Measurements from ENCODE around the gene CPXM2. TPM values are rescaled to one million over a fixed set of nuclear protein-coding genes. Genes with fewer than 3 reads are reported as not detected.

CPXM2 gene
- total RNA-seq, 1 experiment from 2014 or later: 0.12 TPM

DNA sequence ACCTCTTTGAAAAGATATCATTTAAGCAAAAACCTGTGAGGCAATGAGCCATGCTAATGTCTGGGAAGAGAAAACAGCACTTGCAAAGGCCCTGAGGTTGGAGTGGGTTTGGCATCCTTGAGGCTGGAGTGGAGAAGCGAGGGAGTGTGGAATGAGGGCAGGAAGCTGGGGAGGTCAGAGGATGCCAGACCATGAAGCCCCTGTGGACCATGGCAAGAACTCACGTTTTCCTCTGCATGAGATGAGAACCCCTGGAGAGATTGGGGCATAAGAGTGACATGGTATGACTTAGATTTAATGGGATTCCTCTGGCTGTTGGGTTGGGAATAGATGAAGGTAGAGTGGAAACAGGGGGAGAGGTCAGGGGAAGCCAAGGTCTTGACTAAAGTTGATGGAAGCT is 176.1 kb downstream of the CPXM2 start:
- no peaks in the 10 kb centered on the region for H4K20me1 ChIP-seq (ENCODE audit: insufficient read depth)
- no peak overlapping the region for H3K4me3 ChIP-seq (replicated peaks in 1 of 2; ENCODE audit: low read depth in 1 of 2, low read length in 2 of 2)
- DNase-seq (ENCODE audit: low read depth, low spot score) (no peak), ATAC-seq (no peak)
- peaks cover 83% of the 10 kb centered on the region for H3K27me3 ChIP-seq (ENCODE audit: insufficient read depth, low read length)
- TF ChIP-seq MAX (IDR thresholded peaks at IDR 0.05): no peak
- TF ChIP-seq EZH2phosphoT487 (IDR thresholded peaks at IDR 0.05; ENCODE audit: borderline replicate concordance): no peak
- TF ChIP-seq EZH2 (IDR thresholded peaks at IDR 0.05): no peak
- no peak for TF ChIP-seq JUND (IDR thresholded peaks at IDR 0.05)
- TF ChIP-seq TCF7L2 (IDR thresholded peaks at IDR 0.05; ENCODE audit: borderline replicate concordance, extremely low read depth, insufficient read depth, insufficient read length): no peak
- no peak for TF ChIP-seq ZFX (IDR thresholded peaks at IDR 0.05)
- TF ChIP-seq ATF3 (IDR thresholded peaks at IDR 0.05): no peak
- no peak for TF ChIP-seq RAD21 (IDR thresholded peaks at IDR 0.05; ENCODE audit: low read depth)
- no peak overlapping the region for H3K4me2 ChIP-seq (ENCODE audit: low read length)
- ChIA-PET RAD21 (ENCODE audit: low non-redundant PET in 1 of 2, low total read pairs in 2 of 2, uncharacterized antibody in 2 of 2, unreplicated experiment in 2 of 2) (no interaction called here), POLR2A (no interaction called here), CTCF (no interaction called here)
- no peak overlapping the region for H3K27ac ChIP-seq (ENCODE audit: low read depth, low read length)
- no peak overlapping the region for H2AFZ ChIP-seq (ENCODE audit: low read depth, low read length, poor library complexity, severe bottlenecking)
- intact Hi-C loops (cut with micrococcal nuclease): no loop called here
- H3K4me1 ChIP-seq (ENCODE audit: control insufficient read depth in 1 of 2, insufficient read depth in 2 of 2, low read length in 2 of 2): no peaks in the 10 kb centered on the region
- no peaks in the 10 kb centered on the region for H3K36me3 ChIP-seq (ENCODE audit: control insufficient read depth in 1 of 2, insufficient read depth in 2 of 2, low read length in 2 of 2)
- no peaks in the 10 kb centered on the region for H3K9me3 ChIP-seq (ENCODE audit: control insufficient read depth in 1 of 2, insufficient read depth in 1 of 2, low read depth in 1 of 2, low read length in 2 of 2)
- H3K9me2 ChIP-seq (ENCODE audit: insufficient read depth): no peaks in the 10 kb centered on the region
- BruUV-seq (replicated peaks): no TSS peak
- no peak overlapping the region for H3K9ac ChIP-seq (ENCODE audit: low read length)
- H3K79me2 ChIP-seq (ENCODE audit: insufficient read depth, low read length): no peaks in the 10 kb centered on the region

GRCh38 chr10:123706236-123706635 is 185.4 kb downstream of the CPXM2 start:
- H3K27ac ChIP-seq (ENCODE audit: low read depth, low read length): no peak overlapping the region
- POLR2A ChIA-PET: no interaction called here
- no peaks in the 10 kb centered on the region for H3K79me2 ChIP-seq (ENCODE audit: insufficient read depth, low read length)
- no peak overlapping the region for H3K4me3 ChIP-seq (replicated peaks in 1 of 2; ENCODE audit: low read depth in 1 of 2, low read length in 2 of 2)
- ATAC-seq (no peak), DNase-seq (ENCODE audit: low read depth, low spot score) (no peak)
- TF ChIP-seq ATF3 (IDR thresholded peaks at IDR 0.05) (no peak), ZNF274 (IDR thresholded peaks at IDR 0.05; ENCODE audit: low read depth, low read length) (no peak), EZH2 (IDR thresholded peaks at IDR 0.05) (no peak), JUND (IDR thresholded peaks at IDR 0.05) (no peak), EZH2phosphoT487 (IDR thresholded peaks at IDR 0.05; ENCODE audit: borderline replicate concordance) (no peak), MAX (IDR thresholded peaks at IDR 0.05) (no peak), CBX3 (IDR thresholded peaks at IDR 0.05; ENCODE audit: low read depth) (no peak), POLR2A (IDR thresholded peaks at IDR 0.05; ENCODE audit: borderline replicate concordance, extremely low read depth, insufficient read depth, insufficient read length) (no peak), EGR1 (IDR thresholded peaks at IDR 0.05; ENCODE audit: low read depth) (no peak), SP1 (IDR thresholded peaks at IDR 0.05; ENCODE audit: low read depth) (no peak), SIN3A (IDR thresholded peaks at IDR 0.05; ENCODE audit: low read depth) (no peak), CEBPB (IDR thresholded peaks at IDR 0.05; ENCODE audit: low read depth) (no peak), ZFX (IDR thresholded peaks at IDR 0.05) (no peak), ZBTB33 (IDR thresholded peaks at IDR 0.05; ENCODE audit: extremely low read depth, insufficient replicate concordance, low read length) (no peak), FOSL1 (IDR thresholded peaks at IDR 0.05; ENCODE audit: low read depth) (no peak), POLR2AphosphoS5 (IDR thresholded peaks at IDR 0.05; ENCODE audit: low read depth, low read length) (no peak), TCF7L2 (IDR thresholded peaks at IDR 0.05; ENCODE audit: borderline replicate concordance, extremely low read depth, insufficient read depth, insufficient read length) (no peak), SRF (IDR thresholded peaks at IDR 0.05; ENCODE audit: low read depth) (no peak)
- BruUV-seq (replicated peaks): no TSS peak
- RAD21 ChIA-PET (ENCODE audit: low non-redundant PET in 1 of 2, low total read pairs in 2 of 2, uncharacterized antibody in 2 of 2, unreplicated experiment in 2 of 2): no interaction called here
- no peaks in the 10 kb centered on the region for H4K20me1 ChIP-seq (ENCODE audit: insufficient read depth)
- H2AFZ ChIP-seq (ENCODE audit: low read depth, low read length, poor library complexity, severe bottlenecking): no peak overlapping the region
- CTCF ChIA-PET: no interaction called here
- no peaks in the 10 kb centered on the region for H3K36me3 ChIP-seq (ENCODE audit: control insufficient read depth in 1 of 2, insufficient read depth in 2 of 2, low read length in 2 of 2)
- H3K27me3 ChIP-seq (ENCODE audit: insufficient read depth, low read length): peaks cover 69% of the 10 kb centered on the region
- intact Hi-C loops (cut with micrococcal nuclease): no loop called here
- no peak overlapping the region for H3K9ac ChIP-seq (ENCODE audit: low read length)
- no peaks in the 10 kb centered on the region for H3K9me2 ChIP-seq (ENCODE audit: insufficient read depth)
- no peaks in the 10 kb centered on the region for H3K9me3 ChIP-seq (ENCODE audit: control insufficient read depth in 1 of 2, insufficient read depth in 1 of 2, low read depth in 1 of 2, low read length in 2 of 2)
- H3K4me1 ChIP-seq (ENCODE audit: control insufficient read depth in 1 of 2, insufficient read depth in 2 of 2, low read length in 2 of 2): no peaks in the 10 kb centered on the region
- H3K4me2 ChIP-seq (ENCODE audit: low read length): no peak overlapping the region

All from HCT116 (cell line).